GM12801 (cell line): ENCODE measurements around the gene PEX5.

Experiments
- TF ChIP-seq, protein P1 (sequence below): IDR thresholded peaks from one replicate; pipeline ENCODE4 v1.5.1; 2011; ENCODE audit warnings: control low read depth; ENCODE audit not compliant: insufficient read length; ENCODE audit errors: extremely low read depth

Gene PEX5

DNA sequence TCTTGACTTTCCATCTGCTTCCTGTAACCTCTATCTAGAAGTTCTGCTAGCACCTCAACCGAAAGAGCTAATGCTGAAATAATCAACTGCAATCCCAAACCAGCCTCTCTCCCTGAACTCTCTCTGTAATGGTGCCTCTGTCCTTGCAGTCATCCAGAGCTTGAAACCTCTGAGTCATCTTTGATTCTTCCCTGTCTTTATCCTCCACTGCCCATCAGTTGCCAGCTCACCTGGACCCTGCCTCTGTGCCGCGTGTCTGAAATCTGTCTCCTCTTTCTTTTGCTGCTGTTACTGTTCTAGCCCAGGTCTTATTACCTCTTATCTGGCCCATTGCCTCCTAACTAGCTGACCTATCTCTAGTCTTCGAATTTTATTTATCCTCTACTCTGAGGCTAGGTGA lies 43.8 kb upstream of the PEX5 start:
- TF ChIP-seq, protein P1, sequence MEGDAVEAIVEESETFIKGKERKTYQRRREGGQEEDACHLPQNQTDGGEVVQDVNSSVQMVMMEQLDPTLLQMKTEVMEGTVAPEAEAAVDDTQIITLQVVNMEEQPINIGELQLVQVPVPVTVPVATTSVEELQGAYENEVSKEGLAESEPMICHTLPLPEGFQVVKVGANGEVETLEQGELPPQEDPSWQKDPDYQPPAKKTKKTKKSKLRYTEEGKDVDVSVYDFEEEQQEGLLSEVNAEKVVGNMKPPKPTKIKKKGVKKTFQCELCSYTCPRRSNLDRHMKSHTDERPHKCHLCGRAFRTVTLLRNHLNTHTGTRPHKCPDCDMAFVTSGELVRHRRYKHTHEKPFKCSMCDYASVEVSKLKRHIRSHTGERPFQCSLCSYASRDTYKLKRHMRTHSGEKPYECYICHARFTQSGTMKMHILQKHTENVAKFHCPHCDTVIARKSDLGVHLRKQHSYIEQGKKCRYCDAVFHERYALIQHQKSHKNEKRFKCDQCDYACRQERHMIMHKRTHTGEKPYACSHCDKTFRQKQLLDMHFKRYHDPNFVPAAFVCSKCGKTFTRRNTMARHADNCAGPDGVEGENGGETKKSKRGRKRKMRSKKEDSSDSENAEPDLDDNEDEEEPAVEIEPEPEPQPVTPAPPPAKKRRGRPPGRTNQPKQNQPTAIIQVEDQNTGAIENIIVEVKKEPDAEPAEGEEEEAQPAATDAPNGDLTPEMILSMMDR, result no peak

DNA sequence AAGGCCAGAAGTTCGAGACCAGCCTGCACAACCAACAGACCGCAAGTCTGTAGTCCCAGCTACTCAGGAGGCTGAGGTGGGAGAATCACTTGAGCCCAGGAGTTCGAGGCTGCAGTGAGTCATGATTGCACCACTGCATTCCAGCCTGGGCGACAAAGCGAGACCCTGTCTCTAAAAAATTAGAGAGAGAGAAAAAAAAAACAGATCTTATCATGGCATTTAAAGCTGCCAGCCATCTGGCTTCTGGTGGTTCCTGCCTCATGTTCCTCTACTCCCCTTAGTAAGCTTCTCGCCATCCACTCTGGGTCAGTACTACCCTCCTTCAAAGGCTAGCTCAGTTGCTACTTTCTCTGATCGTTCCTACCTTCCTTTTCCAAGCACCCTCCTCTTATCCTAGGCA lies 43.3 kb upstream of the PEX5 start:
- TF ChIP-seq, protein P1, result no peak

GRCh38 chr12:7146906-7147305 lies 42.6 kb upstream of the PEX5 start:
- TF ChIP-seq, protein P1, result no peak

- TF ChIP-seq, protein P1, result no peak
These were observed 39.1 kb upstream of the PEX5 start for GRCh38 chr12:7150356-7150755.

DNA sequence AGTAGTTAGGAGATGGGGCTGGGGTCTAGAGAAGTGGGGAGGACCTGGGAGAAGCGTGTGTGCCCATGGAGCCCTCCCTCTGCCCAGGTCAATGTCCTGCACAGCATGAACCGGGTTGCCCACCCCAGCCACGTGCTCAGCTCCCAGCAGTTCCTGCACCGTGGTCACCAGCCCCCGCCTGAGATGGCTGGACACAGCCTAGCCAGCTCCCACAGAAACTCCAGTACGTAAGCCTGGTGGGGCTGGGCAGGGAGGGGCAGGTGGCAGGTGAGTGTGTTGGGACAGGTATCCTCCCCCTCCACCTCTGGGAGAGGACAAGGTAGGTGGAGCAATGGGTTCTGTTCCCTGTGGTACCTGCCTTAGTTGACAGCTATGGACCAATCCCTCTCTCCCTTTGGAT lies 38.6 kb upstream of the PEX5 start:
- TF ChIP-seq, protein P1, result no peak

DNA sequence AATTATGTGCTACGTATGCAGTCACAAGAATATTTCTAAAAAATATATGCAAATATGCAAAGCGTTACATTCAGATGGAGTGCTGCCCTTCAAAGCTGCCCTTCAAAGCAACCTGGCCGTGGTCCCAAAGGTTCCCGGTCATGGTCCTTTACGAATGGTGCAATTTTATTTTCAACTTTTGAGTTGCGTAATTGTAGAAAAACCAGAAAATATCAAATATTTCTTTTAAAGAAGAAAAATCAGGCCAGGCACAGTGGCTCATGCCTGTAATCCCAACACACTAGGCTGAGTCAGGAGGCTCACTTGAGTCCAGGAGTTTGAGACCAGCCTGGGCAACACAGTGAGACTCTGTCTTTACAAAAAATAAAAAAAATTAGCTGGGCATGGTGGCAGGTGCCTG lies 38.0 kb upstream of the PEX5 start:
- TF ChIP-seq, protein P1, result no peak

GRCh38 chr12:7152818-7153217 lies 36.7 kb upstream of the PEX5 start:
- TF ChIP-seq, protein P1, result no peak

DNA sequence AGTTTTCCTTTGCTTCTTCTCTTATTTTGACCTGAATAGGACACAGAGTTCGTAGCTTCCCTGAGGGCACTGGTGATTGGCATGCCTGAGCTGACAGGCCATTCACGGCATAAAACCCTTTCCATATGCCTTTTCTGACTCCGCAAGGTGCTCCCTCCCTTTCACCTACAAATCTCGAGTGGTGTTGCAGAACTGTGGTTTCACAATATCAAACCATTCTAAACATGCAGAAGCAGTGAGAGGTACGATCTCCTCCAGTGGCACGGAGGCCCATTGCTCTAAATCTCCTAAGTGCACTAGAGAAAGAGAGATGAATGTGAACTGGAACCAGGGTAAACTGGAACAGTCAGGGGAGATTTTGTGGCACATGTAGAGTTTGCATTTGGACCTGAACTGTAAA lies 35.4 kb upstream of the PEX5 start:
- TF ChIP-seq, protein P1, result no peak
